DMS153 treated with DMSO at 0.1 percent for 48 hours (cell line): Measurements from ENCODE around the gene GNAL.
"Not testable (repeated sequence)": the region's sequence is repeated elsewhere in the genome, so short reads cannot be mapped to it uniquely, and the experiment has no call there.

Experiments used
- DNase-seq: peaks from one replicate; lab custom pipeline; 2025; ENCODE audit not compliant: unreplicated experiment; lab: John Stamatoyannopoulos, UW

GNAL gene

DNA sequence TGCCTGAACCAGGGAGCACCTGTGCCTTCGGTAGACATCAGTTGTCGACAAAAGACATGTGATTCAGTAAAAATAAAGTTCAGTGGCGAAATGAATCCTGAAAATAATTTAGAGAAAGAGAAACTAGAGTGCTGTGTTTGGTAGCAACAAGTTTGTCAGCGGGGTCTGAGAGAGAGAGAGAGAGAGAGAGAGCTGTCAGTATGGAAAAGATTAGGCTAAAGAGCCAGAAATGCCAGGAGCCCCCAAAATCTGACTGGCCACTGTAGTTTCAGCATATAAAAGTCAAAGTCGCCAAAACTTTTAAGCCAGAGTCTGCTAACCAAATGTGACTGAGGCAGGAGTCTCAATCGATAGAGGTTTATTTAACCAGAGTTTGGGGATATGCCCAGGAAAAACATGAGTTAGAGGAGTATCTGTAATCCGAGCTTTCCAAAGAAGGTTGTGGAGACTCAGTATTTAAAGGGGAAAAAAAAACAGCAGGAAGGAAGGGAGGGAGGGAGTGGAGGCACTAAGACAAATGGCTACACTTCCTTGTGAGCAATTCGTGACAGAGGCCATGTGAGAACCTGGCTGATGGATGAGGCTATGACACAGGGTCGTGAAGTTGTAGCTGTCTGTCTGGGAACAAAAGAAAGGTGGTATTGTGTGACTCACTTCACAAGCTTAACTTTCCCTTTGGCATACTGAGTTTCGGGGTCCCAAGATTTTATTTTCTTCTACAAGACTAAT, 20.5 kb upstream of the GNAL start:
- DNase-seq, result no peak

DNA sequence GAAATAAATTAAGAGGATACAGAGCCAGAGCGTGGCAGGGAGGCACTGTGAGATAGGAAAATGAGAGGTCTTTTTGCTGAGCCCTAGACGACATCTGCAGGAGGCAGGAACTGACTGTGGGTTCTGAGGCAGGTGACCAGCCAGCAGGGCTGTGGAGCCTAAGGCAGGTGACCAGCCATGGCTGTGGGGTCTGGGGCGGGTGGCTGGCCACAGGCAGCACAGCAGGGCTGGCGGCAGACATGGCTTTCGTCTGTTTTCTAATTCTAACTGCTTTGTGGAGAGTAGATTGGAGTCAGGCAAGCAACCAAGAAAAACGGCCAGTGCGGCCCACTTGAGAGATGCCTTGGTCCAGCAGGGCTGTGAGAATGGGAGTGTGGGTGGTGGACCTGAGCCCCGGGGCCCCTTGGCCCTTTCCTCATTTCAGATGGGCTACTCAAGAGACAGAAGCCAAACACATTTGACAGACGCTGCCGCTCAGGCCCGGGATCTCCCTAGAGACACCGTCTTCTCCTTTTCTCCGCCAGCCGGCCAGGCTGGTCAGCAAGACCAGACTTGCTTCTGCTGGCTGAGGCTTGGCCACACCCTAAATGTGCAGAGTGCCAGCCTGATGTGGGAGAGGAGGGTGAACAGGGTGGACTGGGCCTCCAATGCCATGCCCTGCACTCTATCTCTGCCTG, 19.7 kb upstream of the GNAL start:
- no peak for DNase-seq

DNA sequence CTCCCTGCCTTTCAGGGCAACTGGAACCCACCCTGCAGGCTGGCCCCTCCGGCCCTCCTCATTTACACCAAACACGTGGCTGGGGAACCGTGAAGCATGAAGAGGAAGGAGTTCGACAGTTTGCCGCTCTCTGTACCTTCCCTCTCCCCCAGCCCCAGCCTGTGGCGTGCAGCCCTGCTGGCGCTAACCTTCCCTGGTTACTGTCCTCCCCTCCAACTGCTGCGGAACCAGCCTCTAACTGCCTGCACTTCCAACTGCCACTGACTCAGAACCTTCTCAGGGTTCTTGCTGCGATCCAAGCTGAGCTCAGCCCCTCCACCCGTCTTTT, 19.2 kb upstream of the GNAL start:
- DNase-seq, result no peak

DNA sequence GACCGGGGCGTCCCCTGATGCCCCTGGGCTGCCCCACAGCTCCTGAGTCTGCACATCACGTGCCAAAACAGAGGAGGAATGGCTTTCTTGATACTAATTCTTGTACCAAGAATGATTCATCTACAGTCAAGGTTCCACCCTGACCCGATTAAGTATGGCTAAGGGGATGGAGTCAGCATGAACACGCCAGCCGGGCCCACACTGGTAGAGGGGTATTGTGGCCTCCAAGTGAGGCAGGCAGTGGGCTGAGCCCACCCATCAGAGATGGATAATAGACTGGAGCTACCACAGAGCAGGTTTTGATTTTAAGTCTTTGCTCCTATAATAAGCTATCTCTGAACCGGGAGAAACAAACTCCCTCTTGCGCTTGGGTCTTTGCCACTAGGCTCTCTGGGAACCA, 17.9 kb upstream of the GNAL start:
- DNase-seq, result no peak

DNA sequence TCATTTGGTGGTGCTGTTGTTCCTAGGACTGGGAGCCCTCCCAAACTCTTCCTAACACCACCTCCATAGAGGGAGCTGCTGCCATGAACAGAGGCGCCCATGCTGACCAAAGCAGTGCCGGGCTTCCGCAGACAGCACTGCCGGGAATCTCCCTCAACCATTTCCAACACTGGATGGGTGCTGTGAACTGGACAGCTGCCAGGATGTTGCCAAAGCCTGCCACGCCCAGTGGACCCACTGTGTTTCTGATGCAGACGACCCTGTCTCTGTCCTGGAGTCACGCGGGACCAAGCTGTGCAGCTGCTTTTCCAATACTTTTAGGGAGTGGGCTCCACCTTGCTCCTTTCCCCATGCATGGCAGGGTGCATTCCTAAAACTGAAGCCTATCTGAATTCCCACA, 16.9 kb upstream of the GNAL start:
- DNase-seq, result no peak

DNA sequence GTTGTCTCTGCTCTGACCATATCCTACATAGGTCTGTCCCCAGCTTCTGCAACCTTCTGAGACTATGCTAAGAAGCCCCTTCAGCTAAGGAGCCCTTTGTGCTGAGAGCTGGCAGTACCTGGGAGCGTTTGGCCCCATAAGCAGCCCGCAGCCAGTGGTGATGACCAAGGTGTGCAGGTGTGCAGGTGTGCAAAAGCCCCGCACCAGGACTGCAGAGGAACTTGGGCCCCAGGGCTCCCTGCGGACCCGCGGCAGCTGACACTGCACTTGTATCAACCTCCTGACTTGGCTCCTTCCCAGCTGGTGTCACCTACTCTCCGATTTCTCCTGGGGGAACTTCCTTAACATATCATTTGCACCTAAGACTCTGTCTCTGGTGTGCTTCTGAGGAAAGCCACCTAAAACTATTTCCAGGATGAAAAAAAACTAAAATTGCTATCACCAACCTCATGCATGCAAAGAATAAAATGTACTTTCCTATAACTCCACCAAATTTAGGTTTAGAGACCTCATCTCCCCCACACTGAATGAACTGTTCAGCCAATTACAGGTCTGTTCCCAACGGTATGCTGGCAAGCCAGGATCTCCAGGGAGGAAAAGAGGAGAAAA, 16.1 kb upstream of the GNAL start:
- no peak for DNase-seq

DNA sequence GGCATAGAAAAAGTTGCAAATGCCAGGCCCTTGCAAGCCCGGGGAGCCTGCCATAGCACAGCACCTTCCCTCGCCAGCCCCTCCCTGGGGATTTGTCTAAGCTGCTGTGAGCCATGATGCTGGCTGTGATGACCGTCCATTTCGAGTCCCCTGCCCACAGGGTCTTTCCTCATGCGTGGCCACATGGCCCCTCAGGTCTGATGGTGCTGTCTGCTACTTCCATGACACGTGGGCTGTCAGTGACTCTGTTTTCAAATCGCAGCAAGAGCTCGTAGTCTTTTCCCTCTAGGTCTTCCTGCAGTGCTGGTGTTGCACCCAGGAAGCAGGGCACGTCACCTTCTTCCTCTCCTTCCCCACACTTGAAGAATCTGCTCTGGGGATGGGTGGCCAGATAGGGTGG, 15.5 kb upstream of the GNAL start:
- DNase-seq, result no peak

DNA sequence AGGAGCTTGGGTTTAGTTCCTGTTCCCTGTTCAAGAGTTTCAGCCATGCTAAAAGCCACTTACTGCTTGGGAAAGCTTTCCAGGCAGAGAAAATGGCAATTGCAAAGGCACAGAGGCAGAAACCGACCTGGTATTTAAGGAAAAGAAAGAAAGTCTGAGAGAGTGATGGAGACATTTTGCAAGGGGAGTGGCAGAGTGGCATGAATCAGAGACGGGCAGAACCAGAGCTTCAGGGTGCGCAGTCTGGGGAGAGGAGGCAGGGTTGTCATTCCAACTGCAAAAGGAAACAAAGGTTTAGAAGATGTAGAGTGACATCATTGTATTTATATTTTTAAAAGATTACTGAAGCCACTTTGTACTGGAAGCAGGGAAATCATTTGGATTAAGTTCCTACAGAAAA, 14.9 kb upstream of the GNAL start:
- no peak for DNase-seq

DNA sequence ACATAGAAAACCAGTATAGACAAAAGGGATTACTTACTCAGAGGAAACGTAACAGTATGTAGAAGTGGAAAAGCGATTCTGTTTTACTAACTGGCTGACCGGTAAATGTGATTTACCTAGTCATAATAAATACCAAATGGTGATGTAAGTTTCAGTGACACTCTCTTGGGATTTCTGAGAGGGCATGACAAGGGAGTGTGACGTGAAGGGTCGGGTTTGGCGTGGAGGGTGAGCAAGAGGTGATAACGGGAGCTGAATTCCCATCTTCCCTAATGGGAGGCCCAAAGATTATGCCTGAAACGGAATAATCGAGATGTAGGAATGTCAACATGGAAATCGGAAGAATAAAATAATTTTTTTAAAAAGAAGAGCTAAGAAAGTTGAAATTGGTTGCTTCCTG, 12.7 kb upstream of the GNAL start:
- no peak for DNase-seq

DNA sequence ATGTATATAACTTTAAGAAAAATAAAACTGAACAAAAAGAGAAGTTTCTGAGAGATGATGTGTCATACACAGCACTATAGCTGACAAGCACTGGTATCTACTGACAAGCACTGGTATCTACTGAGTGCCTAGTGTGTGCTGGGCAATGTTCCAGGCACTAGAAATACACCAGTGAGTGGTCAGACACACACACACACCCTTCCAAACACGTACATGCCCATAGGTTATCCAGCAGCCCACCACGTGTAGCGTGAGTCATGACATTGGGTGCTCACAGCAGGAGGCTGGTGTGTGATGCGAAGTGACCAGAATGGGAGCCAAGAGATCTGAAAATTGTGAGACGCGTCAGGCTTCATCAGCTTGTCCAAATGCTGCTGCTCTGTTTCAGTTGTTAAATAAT, 12.2 kb upstream of the GNAL start:
- DNase-seq, result no peak

DNA sequence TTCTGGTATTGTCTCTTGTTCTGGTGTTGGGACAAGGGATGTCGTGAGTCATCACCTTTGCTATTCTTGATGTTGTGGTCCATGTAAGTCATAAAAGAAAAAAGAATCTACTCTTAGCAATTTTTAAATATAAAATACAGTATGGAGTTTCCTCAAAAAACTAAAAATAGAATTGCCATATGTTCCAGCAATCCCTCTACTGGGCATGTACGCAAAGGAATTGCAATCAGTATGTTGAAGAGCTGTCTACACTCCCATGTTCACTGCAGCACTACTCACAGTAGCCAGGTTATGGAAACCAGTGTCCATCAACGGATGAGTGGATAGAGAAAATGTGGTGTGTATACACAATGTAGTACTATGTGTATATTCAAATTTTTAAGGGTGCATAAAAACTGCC, 10.9 kb upstream of the GNAL start:
- no peak for DNase-seq

DNA sequence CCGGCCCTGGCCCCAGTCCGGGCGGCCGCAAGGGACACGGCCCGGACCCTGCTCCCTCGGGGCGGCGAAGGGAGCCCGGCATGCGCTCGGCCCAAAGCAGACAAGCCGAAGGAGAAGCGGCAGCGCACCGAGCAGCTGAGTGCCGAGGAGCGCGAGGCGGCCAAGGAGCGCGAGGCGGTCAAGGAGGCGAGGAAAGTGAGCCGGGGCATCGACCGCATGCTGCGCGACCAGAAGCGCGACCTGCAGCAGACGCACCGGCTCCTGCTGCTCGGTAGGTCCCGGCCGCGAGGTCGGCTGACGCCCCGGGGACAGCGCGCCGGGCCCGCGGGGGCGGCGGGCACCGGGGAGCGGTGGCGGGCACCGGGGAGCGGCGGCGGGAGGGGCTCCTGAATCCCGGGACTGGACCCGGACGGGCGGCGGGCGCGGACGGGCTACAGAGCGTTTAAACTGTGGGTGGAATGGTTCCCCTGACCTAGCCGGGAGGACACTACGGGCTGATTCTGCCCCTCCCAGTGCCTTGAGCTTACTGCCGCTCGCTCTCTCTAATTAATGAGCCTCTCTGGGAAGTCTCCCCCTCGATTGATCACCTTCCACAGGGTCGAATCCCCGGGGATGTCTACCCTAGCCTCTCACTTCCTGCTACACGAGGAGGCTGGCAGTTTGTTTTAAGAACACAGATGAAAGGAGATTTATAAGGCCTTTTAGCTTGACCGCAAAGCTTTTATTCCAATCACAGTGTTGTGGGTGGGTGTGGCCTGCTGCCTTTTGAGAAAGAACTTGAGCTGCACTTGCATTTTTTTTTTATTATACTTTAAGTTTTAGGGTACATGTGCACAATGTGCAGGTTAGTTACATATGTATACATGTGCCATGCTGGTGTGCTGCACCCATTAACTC, 853 bp downstream of the GNAL start:
- no peak for DNase-seq

DNA sequence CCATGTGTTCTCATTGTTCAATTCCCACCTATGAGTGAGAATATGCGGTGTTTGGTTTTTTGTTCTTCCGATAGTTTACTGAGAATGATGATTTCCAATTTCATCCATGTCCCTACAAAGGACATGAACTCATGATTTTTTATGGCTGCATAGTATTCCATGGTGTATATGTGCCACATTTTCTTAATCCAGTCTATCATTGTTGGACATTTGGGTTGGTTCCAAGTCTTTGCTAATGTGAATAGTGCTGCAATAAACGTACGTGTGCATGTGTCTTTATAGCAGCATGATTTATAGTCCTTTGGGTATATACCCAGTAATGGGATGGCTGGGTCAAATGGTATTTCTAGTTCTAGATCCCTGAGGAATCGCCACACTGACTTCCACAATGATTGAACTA, 1.6 kb downstream of the GNAL start:
- DNase-seq, result not testable (repeated sequence)

DNA sequence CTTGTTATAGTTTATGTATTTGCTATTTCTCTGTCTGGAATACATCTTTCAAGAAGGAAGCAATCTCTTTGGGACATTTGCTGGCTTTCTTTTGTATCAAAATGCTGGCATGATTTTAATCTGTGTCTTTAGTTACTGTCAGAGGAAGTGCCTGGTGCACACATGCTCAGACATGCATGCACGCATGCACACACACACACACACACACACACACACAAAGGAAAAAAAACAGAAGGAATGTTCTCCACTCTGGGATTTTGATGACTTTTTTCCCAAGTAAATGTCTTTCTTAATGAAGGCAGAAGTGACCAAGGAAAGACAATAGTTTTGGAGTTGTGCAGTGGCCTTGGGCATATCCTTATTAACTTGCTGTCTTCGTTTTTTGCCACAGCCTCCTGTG, 6.7 kb downstream of the GNAL start:
- no peak for DNase-seq

DNA sequence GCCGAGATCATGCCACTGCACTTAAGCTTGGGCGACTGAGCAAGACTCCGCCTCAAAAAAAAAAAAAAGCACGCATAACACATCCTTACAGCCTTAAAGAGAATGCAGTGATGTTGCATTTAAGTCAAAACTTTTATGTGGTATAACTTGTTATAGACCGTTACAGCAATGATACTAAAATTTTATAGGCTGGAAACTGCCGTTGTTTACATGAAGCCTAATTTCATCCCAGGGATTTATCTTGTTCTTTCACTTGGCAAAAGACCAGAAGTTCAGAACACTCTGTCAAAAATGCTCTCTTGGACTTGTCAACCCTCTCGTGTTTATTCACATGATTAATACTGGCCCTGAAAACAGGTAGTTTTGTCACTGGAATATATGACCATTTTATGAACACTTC, 7.4 kb downstream of the GNAL start:
- DNase-seq, result no peak

DNA sequence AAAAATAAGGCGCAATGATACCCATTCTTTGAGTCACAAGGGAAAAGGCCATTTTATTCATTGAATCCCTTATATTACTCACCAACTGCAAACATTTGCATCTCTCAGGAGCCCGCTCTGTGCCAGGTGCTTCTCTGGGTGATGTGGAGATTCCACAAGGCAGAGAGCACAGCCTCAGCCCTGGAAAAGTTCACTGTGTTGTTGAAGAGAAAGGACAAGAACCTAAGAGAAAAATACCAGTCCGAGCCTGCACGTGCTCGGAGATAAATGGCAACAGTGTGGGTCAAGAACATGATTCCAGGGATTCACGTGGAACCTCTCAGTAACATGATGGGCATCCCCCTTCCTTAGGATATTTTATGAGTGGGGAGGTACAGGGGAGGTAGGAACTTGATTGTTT, 11.8 kb downstream of the GNAL start:
- DNase-seq, result no peak

DNA sequence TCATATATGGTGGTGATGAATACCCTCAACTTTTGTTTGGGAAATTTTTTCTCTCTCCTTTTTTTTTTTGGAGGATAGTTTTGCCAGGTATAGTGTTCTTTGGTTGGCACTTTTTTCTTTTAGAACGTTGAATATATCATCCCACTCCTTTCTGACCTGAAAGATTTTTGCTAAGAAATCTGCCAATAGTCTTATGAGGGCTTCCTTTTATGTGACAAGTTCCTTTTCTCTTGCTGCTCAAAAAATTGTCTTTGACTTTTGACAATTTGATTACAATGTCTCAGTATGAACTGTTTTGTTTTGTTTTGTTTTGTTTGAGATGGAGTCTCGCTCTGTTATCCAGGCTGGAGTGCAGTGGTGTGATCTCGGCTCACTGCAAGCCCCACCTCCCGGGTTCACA, 21.5 kb downstream of the GNAL start:
- no peak for DNase-seq

DNA sequence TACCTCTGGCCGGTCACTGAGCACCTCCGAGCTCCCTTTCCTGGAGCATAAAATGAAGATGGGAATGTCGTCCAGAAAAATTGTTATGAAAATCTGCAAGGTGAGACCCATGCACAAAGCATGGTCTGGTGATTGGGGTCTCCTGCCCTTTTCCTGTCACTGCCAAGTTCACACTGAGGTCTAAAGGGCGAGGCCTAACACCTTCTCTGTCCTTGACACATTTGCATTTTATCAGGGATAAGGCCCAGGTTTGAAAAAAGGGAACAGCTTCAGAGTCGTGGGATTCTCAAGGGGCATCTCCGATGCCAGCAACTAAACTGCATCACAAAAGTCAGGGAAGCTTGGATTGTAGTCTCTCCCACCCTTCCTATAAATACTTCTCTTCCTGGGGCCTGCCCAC, 24.7 kb downstream of the GNAL start:
- DNase-seq, result no peak

DNA sequence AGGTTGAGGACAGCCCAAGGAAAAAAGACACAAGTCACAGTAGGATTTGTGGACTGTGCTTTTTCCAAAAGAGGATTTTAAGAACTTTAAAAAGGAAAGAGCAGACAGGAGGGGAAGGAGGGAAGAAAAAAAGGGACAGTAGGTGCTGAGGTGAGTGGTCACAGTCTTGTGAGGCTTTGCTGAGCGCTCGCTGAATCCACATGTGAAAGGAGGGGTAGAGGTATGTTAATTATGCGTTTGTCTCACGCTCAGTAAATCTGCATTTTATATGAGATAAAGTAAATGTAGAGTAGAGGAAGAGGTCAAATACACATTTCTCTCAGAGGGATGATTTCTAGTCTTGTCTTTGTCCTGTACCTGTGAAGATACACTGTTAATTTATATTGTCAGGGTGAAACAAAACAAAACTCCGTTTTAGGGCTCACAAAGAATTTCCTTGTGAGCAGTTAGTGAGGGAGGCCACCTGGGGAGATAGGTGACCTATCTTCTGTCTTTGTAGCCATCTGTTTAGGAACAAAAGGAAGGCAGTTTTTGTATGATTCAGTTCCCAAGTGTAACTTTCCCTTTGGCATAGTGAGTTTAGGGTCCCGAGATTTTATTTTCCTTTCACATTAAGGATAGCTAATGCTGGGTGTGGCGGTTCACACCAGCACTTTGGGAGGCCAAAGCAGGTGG, 25.3 kb downstream of the GNAL start:
- no peak for DNase-seq

DNA sequence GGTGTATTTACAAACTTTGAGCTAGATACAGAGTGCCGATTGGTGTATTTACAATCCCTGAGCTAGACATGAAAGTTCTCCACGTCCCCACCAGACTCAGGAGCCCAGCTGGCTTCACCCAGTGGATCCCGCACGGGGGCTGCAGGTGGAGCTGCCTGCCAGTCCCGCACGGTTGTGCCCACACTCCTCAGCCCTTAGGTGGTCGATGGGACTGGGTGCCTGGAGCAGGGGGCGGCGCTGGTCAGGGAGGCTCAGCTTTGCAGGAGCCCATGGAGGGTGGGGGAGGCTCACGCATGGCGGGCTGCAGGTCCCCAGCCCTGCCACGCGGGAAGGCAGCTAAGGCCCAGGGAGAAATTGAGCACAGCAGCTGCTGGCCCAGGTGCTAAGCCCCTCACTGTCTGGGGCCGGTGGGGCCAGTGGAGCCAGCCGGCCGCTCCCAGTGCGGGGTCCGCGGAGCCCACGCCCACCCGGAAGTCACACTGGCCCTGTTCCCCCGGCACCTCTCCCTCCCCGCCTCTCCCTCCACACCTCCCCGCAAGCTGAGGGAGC, 27.8 kb downstream of the GNAL start:
- DNase-seq, result not testable (repeated sequence)

DNA sequence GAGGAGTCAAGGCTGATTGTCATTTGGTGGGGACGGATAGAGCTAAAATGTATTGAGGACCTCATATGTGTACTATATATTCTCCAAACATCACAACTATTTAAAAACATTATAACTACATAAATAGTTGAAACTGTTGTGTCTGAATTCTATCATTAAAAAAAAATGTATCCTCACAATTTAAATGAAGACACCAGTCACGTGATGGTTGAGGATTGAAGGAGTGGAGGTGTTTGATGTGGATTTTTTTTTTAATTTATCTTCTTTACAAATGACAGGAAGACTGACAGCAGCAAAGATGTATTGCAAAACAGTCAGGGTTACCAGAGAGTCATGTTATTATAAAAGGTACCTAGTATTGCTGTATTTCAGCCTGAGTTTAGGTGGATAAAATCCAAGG, 30.0 kb downstream of the GNAL start:
- DNase-seq, result no peak
